ENCODE data around the gene SHCBP1L. TPM values are rescaled to one million over a fixed set of nuclear protein-coding genes. Genes with fewer than 3 reads are reported as not detected.
"Not testable (repeated sequence)": the region's sequence is repeated elsewhere in the genome, so short reads cannot be mapped to it uniquely, and the experiment has no call there.

SHCBP1L gene
- total RNA-seq, 1 donor from 2014 or later: not detected

DNA sequence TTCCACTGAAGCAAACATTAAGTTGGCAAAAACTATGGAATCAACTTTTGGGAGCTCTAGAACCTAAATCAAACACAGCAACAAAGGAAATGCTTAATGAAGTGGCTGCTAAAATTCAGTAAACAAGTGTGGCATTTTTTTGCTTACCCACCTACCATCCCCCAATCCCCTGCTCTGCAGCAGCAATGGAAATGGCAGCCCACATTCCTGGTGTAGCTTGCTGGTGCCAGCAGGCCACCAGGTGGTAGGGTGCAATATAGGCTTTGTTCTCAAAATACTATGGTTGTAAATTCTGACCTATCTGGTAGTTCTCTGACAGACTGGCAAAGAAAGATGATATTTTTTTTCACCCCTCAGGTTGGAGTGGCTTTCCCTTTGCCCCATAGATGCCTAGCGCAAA, 42.8 kb downstream of the SHCBP1L start:
- TF ChIP-seq, protein P1, sequence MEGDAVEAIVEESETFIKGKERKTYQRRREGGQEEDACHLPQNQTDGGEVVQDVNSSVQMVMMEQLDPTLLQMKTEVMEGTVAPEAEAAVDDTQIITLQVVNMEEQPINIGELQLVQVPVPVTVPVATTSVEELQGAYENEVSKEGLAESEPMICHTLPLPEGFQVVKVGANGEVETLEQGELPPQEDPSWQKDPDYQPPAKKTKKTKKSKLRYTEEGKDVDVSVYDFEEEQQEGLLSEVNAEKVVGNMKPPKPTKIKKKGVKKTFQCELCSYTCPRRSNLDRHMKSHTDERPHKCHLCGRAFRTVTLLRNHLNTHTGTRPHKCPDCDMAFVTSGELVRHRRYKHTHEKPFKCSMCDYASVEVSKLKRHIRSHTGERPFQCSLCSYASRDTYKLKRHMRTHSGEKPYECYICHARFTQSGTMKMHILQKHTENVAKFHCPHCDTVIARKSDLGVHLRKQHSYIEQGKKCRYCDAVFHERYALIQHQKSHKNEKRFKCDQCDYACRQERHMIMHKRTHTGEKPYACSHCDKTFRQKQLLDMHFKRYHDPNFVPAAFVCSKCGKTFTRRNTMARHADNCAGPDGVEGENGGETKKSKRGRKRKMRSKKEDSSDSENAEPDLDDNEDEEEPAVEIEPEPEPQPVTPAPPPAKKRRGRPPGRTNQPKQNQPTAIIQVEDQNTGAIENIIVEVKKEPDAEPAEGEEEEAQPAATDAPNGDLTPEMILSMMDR (IDR thresholded peaks at IDR 0.05; ENCODE audit: borderline replicate concordance): no peak
- Histone ChIP-seq H3K9me3 (replicated peaks) (peaks cover 18% of the 10 kb centered on the region), H3K4me3 (no peak overlapping the region), H3K4me1 (no peaks in the 10 kb centered on the region), H3K27me3 (ENCODE audit: low read depth) (no peaks in the 10 kb centered on the region), H3K36me3 (no peaks in the 10 kb centered on the region), H3K27ac (replicated peaks) (no peak overlapping the region)
- intact Hi-C loops (cut with micrococcal nuclease): no loop called here
- no peak for DNase-seq

DNA sequence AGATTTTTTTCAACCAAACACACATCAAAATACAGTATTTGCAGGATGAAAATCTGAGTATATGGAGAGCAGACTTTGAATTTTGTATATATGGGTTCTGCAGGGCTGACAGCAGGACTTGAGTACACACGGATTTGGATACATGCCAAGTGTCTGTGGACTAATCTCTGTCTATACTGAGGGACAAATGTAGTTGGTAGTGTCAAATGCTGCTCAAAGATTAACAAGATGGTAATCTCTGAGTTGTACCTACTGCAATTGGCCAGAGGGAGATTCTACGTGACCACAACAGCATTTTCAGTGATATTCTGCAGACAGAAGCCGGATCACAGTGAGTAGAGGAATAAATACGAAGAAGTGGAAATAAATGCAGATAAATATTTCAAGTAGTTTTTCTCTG, 43.4 kb downstream of the SHCBP1L start:
- no peaks in the 10 kb centered on the region for H3K27me3 ChIP-seq (ENCODE audit: low read depth)
- TF ChIP-seq, protein P1 (IDR thresholded peaks at IDR 0.05; ENCODE audit: borderline replicate concordance): no peak
- no peak overlapping the region for H3K4me3 ChIP-seq
- no peak for DNase-seq
- H3K9me3 ChIP-seq (replicated peaks): peaks cover 18% of the 10 kb centered on the region
- no peaks in the 10 kb centered on the region for H3K36me3 ChIP-seq
- no peak overlapping the region for H3K27ac ChIP-seq (replicated peaks)
- intact Hi-C loops (cut with micrococcal nuclease): no loop called here
- no peaks in the 10 kb centered on the region for H3K4me1 ChIP-seq

DNA sequence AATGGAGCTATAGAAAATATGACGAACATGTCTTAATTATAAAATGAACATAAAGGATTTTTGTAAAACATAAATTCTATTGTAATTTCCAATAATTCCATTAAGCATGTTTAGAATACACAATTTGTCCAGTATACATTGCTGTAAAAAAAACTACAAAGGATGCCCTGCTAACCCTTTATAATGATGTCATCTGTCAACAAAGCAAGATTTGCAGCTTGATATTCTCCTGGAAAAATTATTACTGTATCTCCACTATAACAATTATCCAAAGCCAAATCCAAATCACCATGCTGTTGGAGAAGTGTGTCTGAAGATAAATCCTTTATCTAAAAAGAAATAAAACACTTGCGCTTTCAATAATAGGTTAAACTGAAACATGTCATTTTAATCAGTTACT, 47.6 kb downstream of the SHCBP1L start:
- TF ChIP-seq, protein P1 (IDR thresholded peaks at IDR 0.05; ENCODE audit: borderline replicate concordance): no peak

DNA sequence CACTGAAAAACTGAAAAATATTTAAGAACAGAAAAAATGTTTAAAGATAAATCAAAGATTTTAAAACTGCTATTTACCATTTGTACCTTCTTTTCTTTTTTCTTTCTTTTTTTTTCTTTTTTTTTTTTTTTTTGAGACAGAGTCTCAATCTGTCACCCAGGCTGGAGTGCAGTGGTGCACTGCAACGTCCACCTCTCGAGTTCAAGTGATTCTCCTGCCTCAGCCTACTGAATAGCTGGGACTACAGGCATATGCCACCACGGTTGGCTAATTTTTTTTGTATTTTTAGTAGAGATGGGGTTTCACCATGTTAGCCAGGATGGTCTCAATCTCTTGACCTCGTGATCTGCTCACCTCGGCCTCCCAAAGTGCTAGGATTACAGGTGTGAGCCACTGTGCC, 51.0 kb downstream of the SHCBP1L start:
- H3K4me3 ChIP-seq; H3K36me3 ChIP-seq; intact Hi-C loops (cut with micrococcal nuclease); H3K27ac ChIP-seq (replicated peaks); H3K27me3 ChIP-seq (ENCODE audit: low read depth); DNase-seq; H3K9me3 ChIP-seq (replicated peaks); H3K4me1 ChIP-seq: not testable (repeated sequence)

More for the DNA sequence above, 47.6 kb downstream of the SHCBP1L start:
- DNase-seq: no peak
- Histone ChIP-seq H3K4me1 (no peaks in the 10 kb centered on the region), H3K27ac (replicated peaks) (no peak overlapping the region), H3K4me3 (no peak overlapping the region), H3K36me3 (no peaks in the 10 kb centered on the region), H3K9me3 (replicated peaks) (no peaks in the 10 kb centered on the region), H3K27me3 (ENCODE audit: low read depth) (no peaks in the 10 kb centered on the region)
- intact Hi-C loops (cut with micrococcal nuclease): no loop called here

DNA sequence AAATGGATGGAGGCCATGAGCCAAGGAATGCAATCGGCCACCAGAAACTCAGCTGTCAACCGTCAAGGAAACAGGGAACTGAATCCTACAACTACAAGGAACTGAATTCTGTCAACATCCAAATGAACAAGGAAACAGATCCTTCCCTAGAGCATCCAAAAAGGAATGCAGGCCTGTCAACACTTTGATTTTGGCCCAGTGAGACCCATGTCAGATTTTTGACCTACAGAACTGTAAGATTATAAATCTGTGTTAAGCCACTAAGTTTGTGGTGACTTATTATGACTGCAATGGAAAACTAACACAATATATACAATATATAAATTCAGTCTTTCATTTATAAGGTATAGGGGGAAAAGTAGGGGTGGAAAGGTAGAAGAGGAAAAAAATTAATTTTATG, 55.3 kb downstream of the SHCBP1L start:
- H3K9me3 ChIP-seq (replicated peaks): peaks cover 6% of the 10 kb centered on the region
- H3K4me1 ChIP-seq: no peaks in the 10 kb centered on the region
- intact Hi-C loops (cut with micrococcal nuclease): no loop called here
- TF ChIP-seq, protein P1 (IDR thresholded peaks at IDR 0.05; ENCODE audit: borderline replicate concordance): no peak
- H3K27ac ChIP-seq (replicated peaks): no peak overlapping the region
- no peak for DNase-seq
- no peak overlapping the region for H3K4me3 ChIP-seq
- H3K36me3 ChIP-seq: no peaks in the 10 kb centered on the region
- no peaks in the 10 kb centered on the region for H3K27me3 ChIP-seq (ENCODE audit: low read depth)

DNA sequence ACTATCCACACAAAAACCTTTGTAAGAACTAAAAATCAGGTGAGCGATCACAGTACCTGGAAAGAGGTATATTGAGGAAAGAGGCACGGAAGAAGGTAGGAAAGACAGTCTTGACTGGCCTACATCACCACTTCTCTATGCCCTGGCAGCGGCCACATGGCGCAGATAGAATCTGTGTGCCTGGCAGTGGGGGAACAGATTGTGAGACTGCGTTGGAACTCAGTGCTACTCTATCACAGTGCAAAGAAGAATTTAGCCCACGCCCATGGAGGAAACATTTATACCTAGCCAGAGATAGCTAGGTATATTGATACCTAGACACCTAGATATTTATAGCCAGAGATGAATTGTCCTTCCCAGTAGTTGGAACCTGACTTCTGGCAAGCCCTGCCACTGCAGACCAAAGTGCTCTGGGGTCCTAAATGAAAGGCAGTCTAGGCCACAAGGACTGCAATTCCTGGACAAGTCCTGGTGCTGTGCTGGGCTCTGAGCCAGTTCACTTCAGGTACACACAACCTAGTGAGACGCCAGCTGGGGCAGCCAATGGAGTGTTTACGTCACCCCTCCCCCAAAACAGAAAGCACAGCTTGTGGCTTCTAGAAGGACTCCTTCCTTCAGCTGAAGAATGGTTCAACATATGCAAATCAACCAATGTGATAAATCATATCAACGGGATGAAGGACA, 61.9 kb downstream of the SHCBP1L start:
- Histone ChIP-seq H3K9me3 (replicated peaks) (peaks cover 6% of the 10 kb centered on the region), H3K36me3 (peaks cover 34% of the 10 kb centered on the region), H3K27ac (replicated peaks) (no peak overlapping the region), H3K4me3 (no peak overlapping the region), H3K4me1 (no peaks in the 10 kb centered on the region), H3K27me3 (ENCODE audit: low read depth) (no peaks in the 10 kb centered on the region)
- TF ChIP-seq, protein P1 (IDR thresholded peaks at IDR 0.05; ENCODE audit: borderline replicate concordance): no peak
- DNase-seq: no peak
- intact Hi-C loops (cut with micrococcal nuclease): no loop called here

Measured in left ventricle myocardium inferior (tissue), 1 donor.